ENCODE measurements around the gene TOGARAM1.

The TOGARAM1 gene

DNA sequence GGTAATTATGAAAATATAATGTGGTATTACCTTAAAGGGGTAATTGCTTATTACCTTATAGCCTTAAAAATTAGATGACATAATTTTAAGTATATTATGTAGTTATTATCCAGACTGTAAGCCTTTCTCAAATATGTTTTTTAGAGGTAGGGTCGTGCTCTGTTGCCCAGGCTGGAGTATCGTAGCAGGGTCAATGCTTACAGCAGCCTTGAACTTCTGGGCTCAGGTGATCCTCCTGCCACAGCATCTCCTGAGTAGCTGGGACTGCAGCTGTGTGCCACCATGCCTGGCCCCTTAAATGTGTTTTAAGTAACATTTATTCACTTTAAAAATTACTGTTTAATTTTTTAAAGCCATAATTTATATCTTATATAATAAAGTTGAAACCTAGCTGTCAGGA lies 132.3 kb downstream of the TOGARAM1 start:
- DNase-seq (ENCODE audit: low read depth) = no peak

DNA sequence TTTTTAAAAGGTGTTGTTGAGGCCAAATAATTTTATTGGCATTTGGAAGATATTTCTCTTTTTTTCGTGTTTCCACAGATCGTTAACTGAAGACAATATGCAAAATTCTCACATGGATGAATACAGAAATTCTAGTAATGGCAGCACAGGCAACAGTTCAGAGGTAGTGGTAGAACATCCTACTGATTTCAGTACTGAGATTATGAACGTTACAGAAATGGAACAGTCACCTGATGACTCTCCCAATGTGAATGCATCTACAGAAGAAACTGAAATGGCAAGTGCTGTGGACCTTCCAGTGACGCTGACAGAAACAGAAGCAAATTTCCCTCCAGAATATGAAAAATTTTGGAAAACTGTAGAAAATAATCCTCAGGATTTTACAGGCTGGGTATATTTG lies 133.2 kb downstream of the TOGARAM1 start:
- DNase-seq (ENCODE audit: low read depth) = no peak

DNA sequence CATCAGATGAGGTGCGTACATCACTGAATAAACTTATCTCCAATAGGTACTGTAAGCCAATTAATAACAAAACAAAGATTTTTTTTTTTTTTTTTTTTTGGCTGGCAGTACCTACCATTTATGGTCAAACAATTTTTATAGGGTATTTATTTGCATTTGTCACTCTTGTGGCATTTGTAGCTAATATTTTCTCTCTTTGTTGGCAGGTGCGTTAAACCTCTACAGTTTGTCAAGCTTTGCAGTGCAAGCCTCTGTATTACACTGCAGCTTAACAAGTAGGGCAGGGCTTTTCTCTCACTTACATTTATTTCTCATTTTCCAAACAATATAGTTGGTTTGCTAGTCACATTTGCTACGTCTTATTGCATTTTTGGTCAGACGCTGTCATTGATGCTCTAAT lies 134.2 kb downstream of the TOGARAM1 start:
- no peak for DNase-seq (ENCODE audit: low read depth)

DNA sequence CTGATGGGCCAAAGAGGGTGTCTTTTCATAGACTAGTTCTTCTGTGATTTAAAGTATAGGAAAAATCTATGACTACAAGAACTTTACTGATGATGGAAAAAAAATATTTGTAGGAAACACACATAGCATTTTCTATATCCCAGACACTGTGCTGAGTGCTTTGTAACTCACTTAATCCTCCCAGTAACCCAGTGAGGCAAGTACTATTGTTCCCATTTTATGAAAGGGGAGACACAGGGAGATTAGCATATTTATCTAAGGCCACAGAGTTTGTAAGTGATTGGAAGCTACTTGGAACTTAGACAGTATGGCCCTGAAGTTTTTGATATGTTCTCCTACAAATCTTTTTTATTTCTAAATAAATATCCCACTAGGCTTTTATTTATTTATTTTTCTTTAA lies 141.8 kb downstream of the TOGARAM1 start:
- no peak for DNase-seq (ENCODE audit: low read depth)

DNA sequence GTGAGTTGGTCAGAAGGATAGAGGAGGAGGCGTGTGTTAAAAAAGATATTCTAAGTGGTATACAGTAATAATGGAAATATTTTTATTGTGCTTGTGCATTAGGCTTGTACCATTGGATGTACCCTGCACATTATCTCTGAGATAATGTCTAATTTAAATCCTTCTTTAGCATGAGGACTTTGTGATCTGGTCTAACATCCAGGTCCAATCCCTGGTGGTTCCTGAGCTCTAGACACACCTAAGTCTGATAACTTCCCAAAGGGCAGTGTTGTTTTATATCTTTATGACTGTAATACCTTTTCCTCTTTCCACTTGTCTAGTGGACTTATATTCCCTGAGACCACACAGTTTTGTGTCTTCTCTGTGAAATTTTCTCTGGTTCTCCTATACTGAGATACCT lies 142.6 kb downstream of the TOGARAM1 start:
- no peak for DNase-seq (ENCODE audit: low read depth)

DNA sequence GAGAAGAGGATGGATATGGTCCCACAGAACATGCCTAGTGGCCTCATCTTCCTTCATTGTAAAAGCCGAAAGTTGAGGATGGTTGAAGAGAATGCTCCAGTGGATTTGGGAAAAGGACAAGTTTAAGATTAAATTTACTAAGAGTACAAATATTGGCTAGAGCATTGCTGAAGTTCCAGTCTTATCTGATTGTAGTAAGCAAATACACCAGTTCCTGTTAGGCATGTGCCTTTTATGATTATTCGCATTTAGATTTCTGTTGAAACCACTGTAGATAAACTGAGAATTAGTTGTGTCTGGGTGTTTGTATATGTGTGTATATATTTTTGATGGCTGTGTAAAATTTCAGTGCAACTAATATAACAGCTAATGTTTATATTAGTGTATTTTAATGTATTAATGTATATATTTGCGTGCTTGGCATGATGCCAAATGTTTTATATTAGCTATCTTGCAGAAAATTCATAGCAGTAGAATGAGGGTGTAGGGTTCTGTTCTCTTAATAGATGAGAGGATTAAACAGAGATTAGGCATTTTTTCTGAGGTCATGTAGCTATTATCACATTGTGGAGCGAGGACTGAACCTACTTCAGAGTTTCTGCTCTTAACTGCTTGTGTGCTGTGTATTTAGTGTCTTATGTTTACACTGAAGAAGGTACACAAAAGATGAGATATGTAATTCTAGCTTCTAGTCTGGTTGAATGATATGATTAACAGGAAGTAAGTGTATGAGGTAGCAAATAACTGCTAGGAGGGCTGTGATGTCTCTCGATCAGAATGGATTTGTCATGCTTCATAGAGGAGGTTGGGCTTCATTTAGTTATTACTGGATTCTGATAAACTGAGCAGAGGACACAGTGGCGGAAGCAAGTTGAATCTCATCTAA lies 151.1 kb downstream of the TOGARAM1 start:
- DNase-seq (ENCODE audit: low read depth) = no peak

DNA sequence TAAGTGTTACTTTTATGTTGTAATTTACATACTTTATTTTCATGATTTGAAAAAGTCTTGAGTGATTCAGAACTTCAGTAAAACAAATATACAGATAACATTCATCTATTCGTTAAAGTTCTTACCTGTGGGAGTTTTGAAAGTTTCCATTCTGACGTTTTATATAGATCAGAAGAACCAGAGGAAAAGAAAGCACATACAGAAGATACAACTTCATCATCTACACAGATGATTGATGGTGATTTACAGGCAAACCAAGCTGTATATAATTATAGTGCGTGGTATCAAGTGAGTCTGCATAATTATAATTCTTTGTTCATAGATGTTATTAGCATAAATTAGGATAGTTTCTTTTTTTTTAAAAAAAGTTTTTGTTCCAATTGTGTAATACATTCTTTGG lies 152.3 kb downstream of the TOGARAM1 start:
- DNase-seq (ENCODE audit: low read depth) = no peak

DNA sequence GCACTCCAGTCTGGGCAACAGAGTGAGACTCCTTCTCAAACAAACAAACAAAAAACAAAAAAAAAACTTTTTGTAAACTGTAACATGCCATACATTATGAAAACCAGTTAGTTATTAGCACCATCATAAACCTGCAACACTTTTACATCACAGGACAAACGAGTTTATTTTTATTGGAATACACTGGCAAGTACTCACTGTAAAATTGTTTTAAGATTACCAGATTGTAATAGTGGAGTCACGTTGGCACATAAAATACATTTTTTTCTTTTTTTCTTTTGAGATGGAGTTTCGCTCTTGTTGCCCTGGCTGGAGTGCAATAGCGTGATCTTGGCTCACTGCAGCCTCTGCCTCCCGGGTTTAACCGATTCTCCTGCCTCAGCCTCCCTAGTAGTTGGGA lies 156.6 kb downstream of the TOGARAM1 start:
- DNase-seq (ENCODE audit: low read depth) = no peak

DNA sequence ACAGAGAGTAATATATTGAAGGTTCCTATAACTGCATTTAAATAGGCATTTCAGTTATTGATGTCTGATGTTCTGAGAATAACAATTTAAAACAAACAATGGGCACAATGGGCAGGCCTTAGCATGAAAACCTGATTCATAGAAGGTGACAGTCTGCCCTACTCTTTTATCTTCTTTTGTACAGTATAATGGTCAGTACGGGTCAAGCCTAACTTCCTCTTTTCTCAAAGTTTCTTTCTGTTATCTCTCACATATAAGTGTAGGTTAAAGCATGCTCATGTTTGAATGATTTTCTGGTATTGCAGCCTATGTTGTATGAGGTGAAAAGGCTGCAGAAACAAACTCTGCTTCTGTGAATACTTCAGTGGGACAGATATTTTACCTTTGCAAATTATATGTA lies 158.1 kb downstream of the TOGARAM1 start:
- DNase-seq (ENCODE audit: low read depth) = no peak

DNA sequence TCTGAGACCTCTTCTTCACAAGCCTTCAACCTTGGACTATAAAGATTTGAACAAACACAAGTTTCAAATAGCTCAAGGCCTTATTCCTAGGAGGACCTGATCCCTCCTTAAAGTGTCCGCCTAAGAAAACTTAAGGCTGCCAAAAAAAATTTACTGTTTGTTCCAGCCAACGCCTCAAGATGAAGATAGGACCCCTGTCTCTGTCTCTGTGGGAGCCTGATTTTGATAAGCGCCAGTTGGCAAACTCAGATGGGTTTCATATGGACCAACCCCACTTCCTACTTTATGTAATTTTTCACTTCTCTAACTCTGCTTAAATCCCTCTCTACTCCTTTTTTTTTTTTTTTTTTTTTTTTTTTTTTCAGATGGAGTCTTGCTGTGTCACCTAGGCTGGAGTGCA lies 161.3 kb downstream of the TOGARAM1 start:
- DNase-seq (ENCODE audit: low read depth) = no peak
